WTC11 (cell line): ENCODE results near the gene PRKAG2. TPM values are rescaled to one million over a fixed set of nuclear protein-coding genes. Genes with fewer than 3 reads are reported as not detected.

Experiments
- ATAC-seq: fragments of 200-7000 bp; cut with Tn5 transposase; 2 replicates; pipeline ENCODE4 v1.10.0; 2021; ENCODE audit warnings: mild to moderate bottlenecking, moderate library complexity
- CTCF ChIA-PET: fragments of 300-600 bp; sonication (Branson Sonifier 250); formaldehyde crosslinking; loops from one replicate; lab custom pipeline; 2021; ENCODE audit warnings: antibody characterized with exemption; lab: Charles Lee
- POLR2A ChIA-PET: fragments of 350-600 bp; sonication (Branson Sonifier 250); formaldehyde crosslinking; loops from one replicate; lab custom pipeline; 2021; ENCODE audit warnings: antibody characterized with exemption; lab: Charles Lee
- DNase-seq: peaks from one replicate; pipeline ENCODE4 v3.0.0; 2021; ENCODE audit warnings: low spot score
- H3K27ac Mint-ChIP-seq: 2 replicates; pipeline ENCODE4 v1.8.0; 2021; ENCODE audit warnings: mixed read lengths
- H3K27me3 Mint-ChIP-seq: 2 replicates; pipeline ENCODE4 v1.8.0; 2021; ENCODE audit warnings: low read depth, mild to moderate bottlenecking, moderate library complexity, mixed read lengths
- H3K36me3 Mint-ChIP-seq: 2 replicates; pipeline ENCODE4 v1.8.0; 2021; ENCODE audit warnings: mixed read lengths
- H3K4me1 Mint-ChIP-seq: 2 replicates; pipeline ENCODE4 v1.8.0; 2022; ENCODE audit warnings: mixed read lengths
- H3K4me3 Mint-ChIP-seq: 2 replicates; pipeline ENCODE4 v1.8.0; 2021; ENCODE audit warnings: mild to moderate bottlenecking, moderate library complexity, mixed read lengths
- H3K9me3 Mint-ChIP-seq: 2 replicates; pipeline ENCODE4 v1.8.0; 2021; ENCODE audit warnings: mixed read lengths
- ARID4B ChIP-seq: sonication (generic); formaldehyde crosslinking; IDR thresholded peaks from 2 replicates; pipeline ENCODE4 v1.8.0; 2023; ENCODE audit warnings: missing genetic modification reagents, mild to moderate bottlenecking, borderline replicate concordance
- ETV6 ChIP-seq: sonication (generic); formaldehyde crosslinking; IDR thresholded peaks from 2 replicates; pipeline ENCODE4 v1.8.1; 2022; ENCODE audit warnings: mild to moderate bottlenecking, missing genetic modification reagents
- FOXJ3 ChIP-seq: sonication (generic); formaldehyde crosslinking; IDR thresholded peaks from 2 replicates; pipeline ENCODE4 v1.9.0; 2021; ENCODE audit warnings: missing genetic modification reagents, mild to moderate bottlenecking, borderline replicate concordance
- NFE2L1 ChIP-seq: sonication (generic); formaldehyde crosslinking; IDR thresholded peaks from 2 replicates; pipeline ENCODE4 v1.8.1; 2023; ENCODE audit warnings: missing genetic modification reagents
- PREB ChIP-seq: sonication (generic); formaldehyde crosslinking; IDR thresholded peaks from 2 replicates; pipeline ENCODE4 v1.8.1; 2022; ENCODE audit warnings: mild to moderate bottlenecking, missing genetic modification reagents, moderate library complexity, borderline replicate concordance
- SOX15 ChIP-seq: fragments of 250-450 bp; sonication (Bioruptor Pico); IDR thresholded peaks from 2 replicates; pipeline ENCODE4 v1.9.0; 2021; ENCODE audit warnings: mild to moderate bottlenecking
- SP1 ChIP-seq: sonication (generic); formaldehyde crosslinking; conservative IDR thresholded peaks from 2 replicates; pipeline ENCODE4 v1.8.1; 2022; ENCODE audit warnings: missing genetic modification reagents
- TP53 ChIP-seq: sonication (generic); formaldehyde crosslinking; IDR thresholded peaks from 2 replicates; pipeline ENCODE4 v1.8.1; 2023; ENCODE audit warnings: mild to moderate bottlenecking, missing genetic modification reagents
- USF2 ChIP-seq: sonication (generic); formaldehyde crosslinking; IDR thresholded peaks from 2 replicates; pipeline ENCODE4 v1.8.1; 2023; ENCODE audit warnings: mild to moderate bottlenecking, missing genetic modification reagents, moderate library complexity
- ZMAT4 ChIP-seq: fragments of 250-450 bp; sonication (Bioruptor Pico); IDR thresholded peaks from 2 replicates; pipeline ENCODE4 v1.9.0; 2021; ENCODE audit warnings: mild to moderate bottlenecking
- ZNF263 ChIP-seq: sonication (generic); formaldehyde crosslinking; IDR thresholded peaks from 2 replicates; pipeline ENCODE4 v1.8.1; 2022; ENCODE audit warnings: low read depth, mild to moderate bottlenecking, moderate library complexity, missing genetic modification reagents
- ZNF425 ChIP-seq: fragments of 250-450 bp; sonication (Bioruptor Pico); conservative IDR thresholded peaks from 2 replicates; pipeline ENCODE4 v1.9.0; 2021; ENCODE audit warnings: mild to moderate bottlenecking
- ZNF671 ChIP-seq: fragments of 250-450 bp; sonication (Bioruptor Pico); IDR thresholded peaks from 2 replicates; pipeline ENCODE4 v1.8.0; 2021; ENCODE audit warnings: mild to moderate bottlenecking
- total RNA-seq: library from RNA; stranded (reverse); gene quantifications from 3 replicates; pipeline ENCODE4 v1.2.3, GENCODE V29; 2021

Gene PRKAG2
- total RNA-seq, 1 experiment from 2014 or later: 20.3 TPM

- TF ChIP-seq ARID4B (CRISPR knock-in tag) (no peak), ZNF425 (no peak), SOX15 (CRISPR knock-in tag) (no peak), PREB (CRISPR knock-in tag) (no peak), SP1 (CRISPR knock-in tag) (no peak), ZNF263 (no peak), ZNF671 (CRISPR knock-in tag) (no peak), USF2 (no peak), ETV6 (no peak)
- TF ChIP-seq, all 79 proteins: peak for 0
Measured at GRCh38 chr7:151732292-151732691, 144.6 kb downstream of the PRKAG2 start (continued).

- POLR2A ChIA-PET: no interaction called here
- CTCF ChIA-PET: no interaction called here
- H3K9me3 Mint-ChIP-seq: no peaks in the 10 kb centered on the region
- TF ChIP-seq ZMAT4 (CRISPR knock-in tag): no peak
- H3K27ac Mint-ChIP-seq: no peak overlapping the region
- H3K4me1 Mint-ChIP-seq: peaks cover 11% of the 10 kb centered on the region
- no peak overlapping the region for H3K4me3 Mint-ChIP-seq
- H3K36me3 Mint-ChIP-seq: no peaks in the 10 kb centered on the region
- ATAC-seq (no peak), DNase-seq (no peak)
- no peaks in the 10 kb centered on the region for H3K27me3 Mint-ChIP-seq
Measured at GRCh38 chr7:151731022-151731441, 145.9 kb downstream of the PRKAG2 start.

- ChIA-PET POLR2A (no interaction called here), CTCF (no interaction called here)
- TF ChIP-seq NFE2L1 (CRISPR knock-in tag) (no peak), TP53 (CRISPR knock-in tag) (no peak), FOXJ3 (CRISPR knock-in tag) (no peak)
- Mint-ChIP-seq H3K9me3 (no peaks in the 10 kb centered on the region), H3K36me3 (no peaks in the 10 kb centered on the region), H3K27me3 (no peaks in the 10 kb centered on the region), H3K4me1 (peaks cover 6% of the 10 kb centered on the region), H3K27ac (no peak overlapping the region), H3K4me3 (no peak overlapping the region)
- DNase-seq (no peak), ATAC-seq (no peak)
Measured at GRCh38 chr7:151730591-151730990, 146.3 kb downstream of the PRKAG2 start.
